ENCODE data around the gene ZDHHC21.

Gene ZDHHC21

DNA sequence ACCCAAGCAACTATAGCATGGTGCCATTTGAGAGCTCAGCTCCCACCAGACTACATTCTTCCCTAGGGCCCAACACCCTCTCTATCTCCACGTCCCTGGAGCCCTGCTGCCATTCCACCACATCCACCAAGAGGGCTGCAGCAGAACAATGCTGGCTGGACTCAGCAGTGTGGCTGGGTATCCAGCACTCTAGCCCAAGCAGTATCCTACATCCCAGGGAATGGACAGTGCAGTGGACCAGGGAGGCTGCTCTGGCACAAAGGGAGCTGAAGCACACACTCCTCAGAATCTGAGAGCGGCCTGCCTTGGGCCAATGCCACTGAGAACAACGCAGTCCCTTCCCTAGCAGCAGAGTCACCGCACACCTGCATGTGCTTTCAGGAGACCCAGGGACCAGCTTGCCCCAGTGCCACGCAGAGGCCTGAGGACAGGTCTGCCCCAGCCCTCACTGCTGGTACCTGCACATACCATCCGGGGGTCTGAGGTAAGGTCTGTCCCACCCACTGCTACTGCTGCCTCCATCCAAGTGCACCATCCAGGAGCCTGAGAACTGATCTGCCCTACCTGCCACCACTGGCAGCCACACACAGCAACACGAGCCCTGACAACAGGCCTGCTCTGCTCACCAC is 95.9 kb downstream of the ZDHHC21 start:
- H2AFZ ChIP-seq (ENCODE audit: low read depth, low read length, severe bottlenecking) = no peak overlapping the region
- H3K4me2 ChIP-seq (ENCODE audit: low read depth, low read length, poor library complexity, severe bottlenecking) = no peak overlapping the region
- no peaks in the 10 kb centered on the region for H4K20me1 ChIP-seq (ENCODE audit: low read depth, low read length)
- H3K9ac ChIP-seq (ENCODE audit: low read length) = no peak overlapping the region
- no peaks in the 10 kb centered on the region for H3K36me3 ChIP-seq (ENCODE audit: low read length)
- no peaks in the 10 kb centered on the region for H3F3A ChIP-seq (ENCODE audit: insufficient read depth)
- H3K4me3 ChIP-seq (ENCODE audit: insufficient read depth, low read length, poor library complexity, severe bottlenecking) = no peak overlapping the region
- TF ChIP-seq, protein P1, sequence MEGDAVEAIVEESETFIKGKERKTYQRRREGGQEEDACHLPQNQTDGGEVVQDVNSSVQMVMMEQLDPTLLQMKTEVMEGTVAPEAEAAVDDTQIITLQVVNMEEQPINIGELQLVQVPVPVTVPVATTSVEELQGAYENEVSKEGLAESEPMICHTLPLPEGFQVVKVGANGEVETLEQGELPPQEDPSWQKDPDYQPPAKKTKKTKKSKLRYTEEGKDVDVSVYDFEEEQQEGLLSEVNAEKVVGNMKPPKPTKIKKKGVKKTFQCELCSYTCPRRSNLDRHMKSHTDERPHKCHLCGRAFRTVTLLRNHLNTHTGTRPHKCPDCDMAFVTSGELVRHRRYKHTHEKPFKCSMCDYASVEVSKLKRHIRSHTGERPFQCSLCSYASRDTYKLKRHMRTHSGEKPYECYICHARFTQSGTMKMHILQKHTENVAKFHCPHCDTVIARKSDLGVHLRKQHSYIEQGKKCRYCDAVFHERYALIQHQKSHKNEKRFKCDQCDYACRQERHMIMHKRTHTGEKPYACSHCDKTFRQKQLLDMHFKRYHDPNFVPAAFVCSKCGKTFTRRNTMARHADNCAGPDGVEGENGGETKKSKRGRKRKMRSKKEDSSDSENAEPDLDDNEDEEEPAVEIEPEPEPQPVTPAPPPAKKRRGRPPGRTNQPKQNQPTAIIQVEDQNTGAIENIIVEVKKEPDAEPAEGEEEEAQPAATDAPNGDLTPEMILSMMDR (IDR thresholded peaks at IDR 0.05; ENCODE audit: insufficient read depth, low read length, poor library complexity, severe bottlenecking) = no peak
- TF ChIP-seq EZH2phosphoT487 (conservative IDR thresholded peaks at IDR 0.05; ENCODE audit: low read length) = no peak
- no peaks in the 10 kb centered on the region for H3K9me2 ChIP-seq (replicated peaks; ENCODE audit: insufficient read depth, low read length)
- H3K27ac ChIP-seq (ENCODE audit: low read depth, low read length) = no peak overlapping the region
- no peaks in the 10 kb centered on the region for H3K79me2 ChIP-seq (ENCODE audit: insufficient read depth, low read length)
- H3K27me3 ChIP-seq (ENCODE audit: low read length) = no peaks in the 10 kb centered on the region
- H3K9me3 ChIP-seq (ENCODE audit: insufficient read depth, low read length) = no peaks in the 10 kb centered on the region

DNA sequence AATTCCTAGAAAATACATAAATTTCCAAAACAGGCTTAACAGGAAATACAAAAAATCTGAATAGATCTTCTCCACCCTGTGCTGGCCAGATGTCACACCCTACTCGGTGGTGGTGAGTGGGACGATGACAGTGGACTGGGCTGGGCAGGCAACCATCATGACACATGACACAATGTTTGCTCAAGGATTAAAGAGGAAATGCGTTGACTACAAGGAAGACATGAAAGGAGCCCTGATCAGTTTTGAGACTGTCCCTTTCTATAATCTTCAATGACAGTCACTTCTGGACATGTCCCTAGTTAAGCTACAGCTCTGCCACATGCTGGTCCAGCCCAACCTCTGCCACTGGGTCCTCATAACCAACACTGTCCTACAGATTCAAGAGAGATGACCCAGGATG is 99.8 kb downstream of the ZDHHC21 start:
- Histone ChIP-seq H3K27ac (ENCODE audit: low read depth, low read length) (no peak overlapping the region), H3K36me3 (ENCODE audit: low read length) (no peaks in the 10 kb centered on the region), H3K4me2 (ENCODE audit: low read depth, low read length, poor library complexity, severe bottlenecking) (no peak overlapping the region), H4K20me1 (ENCODE audit: low read depth, low read length) (no peaks in the 10 kb centered on the region), H3K4me3 (ENCODE audit: insufficient read depth, low read length, poor library complexity, severe bottlenecking) (no peak overlapping the region), H3K27me3 (ENCODE audit: low read length) (no peaks in the 10 kb centered on the region), H3F3A (ENCODE audit: insufficient read depth) (no peaks in the 10 kb centered on the region), H3K9me2 (replicated peaks; ENCODE audit: insufficient read depth, low read length) (no peaks in the 10 kb centered on the region), H2AFZ (ENCODE audit: low read depth, low read length, severe bottlenecking) (no peak overlapping the region), H3K79me2 (ENCODE audit: insufficient read depth, low read length) (no peaks in the 10 kb centered on the region), H3K9me3 (ENCODE audit: insufficient read depth, low read length) (no peaks in the 10 kb centered on the region), H3K9ac (ENCODE audit: low read length) (no peak overlapping the region)
- TF ChIP-seq EZH2phosphoT487 (conservative IDR thresholded peaks at IDR 0.05; ENCODE audit: low read length) = no peak
- TF ChIP-seq, protein P1 (IDR thresholded peaks at IDR 0.05; ENCODE audit: insufficient read depth, low read length, poor library complexity, severe bottlenecking) = no peak

DNA sequence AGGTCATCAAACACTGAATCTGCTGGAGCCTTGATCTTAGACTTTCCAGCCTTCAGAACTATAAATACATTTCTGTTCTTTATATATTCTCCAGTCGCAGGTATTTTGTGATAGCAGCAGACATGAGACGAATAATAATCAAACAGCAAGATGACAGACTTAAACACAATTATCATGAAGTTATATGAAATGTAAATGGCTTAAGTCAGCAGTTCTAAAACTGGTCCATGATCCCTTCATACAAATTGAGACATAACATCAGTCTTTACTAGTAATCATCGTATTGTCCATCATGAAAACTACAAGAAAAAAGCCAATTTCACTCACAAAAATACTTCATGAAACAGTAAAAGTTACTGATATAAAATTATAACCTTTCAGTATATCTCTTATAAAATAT is 101.8 kb downstream of the ZDHHC21 start:
- H3K27me3 ChIP-seq (ENCODE audit: low read length) = no peaks in the 10 kb centered on the region
- H3K9me2 ChIP-seq (replicated peaks; ENCODE audit: insufficient read depth, low read length) = no peaks in the 10 kb centered on the region
- no peaks in the 10 kb centered on the region for H3F3A ChIP-seq (ENCODE audit: insufficient read depth)
- no peak overlapping the region for H3K4me3 ChIP-seq (ENCODE audit: insufficient read depth, low read length, poor library complexity, severe bottlenecking)
- TF ChIP-seq EZH2phosphoT487 (conservative IDR thresholded peaks at IDR 0.05; ENCODE audit: low read length) = no peak
- no peaks in the 10 kb centered on the region for H3K36me3 ChIP-seq (ENCODE audit: low read length)
- no peaks in the 10 kb centered on the region for H3K9me3 ChIP-seq (ENCODE audit: insufficient read depth, low read length)
- H3K27ac ChIP-seq (ENCODE audit: low read depth, low read length) = no peak overlapping the region
- H4K20me1 ChIP-seq (ENCODE audit: low read depth, low read length) = no peaks in the 10 kb centered on the region
- H3K9ac ChIP-seq (ENCODE audit: low read length) = no peak overlapping the region
- no peak overlapping the region for H2AFZ ChIP-seq (ENCODE audit: low read depth, low read length, severe bottlenecking)
- H3K4me2 ChIP-seq (ENCODE audit: low read depth, low read length, poor library complexity, severe bottlenecking) = no peak overlapping the region
- H3K79me2 ChIP-seq (ENCODE audit: insufficient read depth, low read length) = no peaks in the 10 kb centered on the region

DNA sequence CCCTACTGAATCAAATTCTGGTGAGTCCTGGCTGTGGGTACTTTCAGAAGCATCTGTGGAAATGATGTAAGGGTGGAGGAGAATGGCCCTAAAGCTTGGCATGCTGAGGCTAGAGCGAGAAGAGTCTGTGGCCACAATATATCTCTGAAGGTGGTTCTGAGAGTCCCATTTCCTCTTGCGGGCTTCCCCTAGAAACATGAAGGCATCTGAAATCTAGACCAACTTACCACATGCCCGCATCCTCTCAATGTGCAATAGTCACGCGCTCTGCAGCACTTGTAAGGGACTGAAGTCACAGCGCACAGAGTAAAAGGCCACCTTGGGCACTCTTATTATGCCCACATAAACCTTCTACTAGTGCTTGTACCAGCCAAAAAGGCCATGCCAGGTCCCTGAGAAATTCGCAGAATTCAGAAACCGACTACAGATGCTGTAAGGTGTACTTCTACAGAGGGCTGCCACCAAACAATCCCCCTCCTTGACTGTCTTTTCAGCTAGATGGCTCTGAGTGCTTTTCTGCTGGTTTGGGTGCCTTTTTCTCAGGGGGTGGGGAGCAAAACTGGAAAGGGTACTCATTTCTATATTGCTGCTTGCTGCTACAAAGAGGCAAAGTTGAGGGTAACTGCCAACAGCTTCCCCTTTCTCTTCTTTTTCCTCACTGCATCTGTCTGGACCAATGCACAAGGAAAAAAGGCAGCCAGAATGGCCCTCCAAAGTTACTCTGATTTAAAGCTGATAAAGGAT is 107.3 kb downstream of the ZDHHC21 start:
- H3K4me2 ChIP-seq (ENCODE audit: low read depth, low read length, poor library complexity, severe bottlenecking) = no peak overlapping the region
- H3K9ac ChIP-seq (ENCODE audit: low read length) = no peak overlapping the region
- H3K9me3 ChIP-seq (ENCODE audit: insufficient read depth, low read length) = 0 out of 2 replicates have a peak, but pooled peaks cover 6% of the 10 kb centered on the region
- no peaks in the 10 kb centered on the region for H4K20me1 ChIP-seq (ENCODE audit: low read depth, low read length)
- no peak for TF ChIP-seq EZH2phosphoT487 (conservative IDR thresholded peaks at IDR 0.05; ENCODE audit: low read length)
- TF ChIP-seq, protein P1 (IDR thresholded peaks at IDR 0.05; ENCODE audit: insufficient read depth, low read length, poor library complexity, severe bottlenecking) = no peak
- H3K9me2 ChIP-seq (replicated peaks; ENCODE audit: insufficient read depth, low read length) = no peaks in the 10 kb centered on the region
- no peak overlapping the region for H2AFZ ChIP-seq (ENCODE audit: low read depth, low read length, severe bottlenecking)
- no peaks in the 10 kb centered on the region for H3K27me3 ChIP-seq (ENCODE audit: low read length)
- H3F3A ChIP-seq (ENCODE audit: insufficient read depth) = no peaks in the 10 kb centered on the region
- H3K27ac ChIP-seq (ENCODE audit: low read depth, low read length) = no peak overlapping the region
- no peak overlapping the region for H3K4me3 ChIP-seq (ENCODE audit: insufficient read depth, low read length, poor library complexity, severe bottlenecking)
- H3K36me3 ChIP-seq (ENCODE audit: low read length) = no peaks in the 10 kb centered on the region
- no peaks in the 10 kb centered on the region for H3K79me2 ChIP-seq (ENCODE audit: insufficient read depth, low read length)
